HCT116 (cell line): Measurements from ENCODE around the gene PHACTR1. TPM values are rescaled to one million over a fixed set of nuclear protein-coding genes. Genes with fewer than 3 reads are reported as not detected.
A peak's percentile ranks its signal among the peaks of the same experiment; 100 is the strongest.

Source experiments
- ATAC-seq: fragments of 200-7000 bp; cut with Tn5 transposase; 2 replicates; pipeline ENCODE4 v1.9.1; 2020; ENCODE audit warnings: mild to moderate bottlenecking, moderate library complexity
- BruUV-seq: library from RNA; stranded (reverse); fragments of 400-500 nt; replicated peaks from 2 replicates; lab custom pipeline; 2021; lab: Mats Ljungman, UMichigan
- CTCF ChIA-PET: fragments of 300-600 bp; sonication (Branson Sonifier 250); formaldehyde crosslinking; loops from one replicate; lab custom pipeline; 2021; ENCODE audit warnings: antibody characterized with exemption; lab: Charles Lee
- POLR2A ChIA-PET: fragments of 300-600, 350-600 bp; sonication (Branson Sonifier 250); formaldehyde crosslinking; loops from one replicate; lab custom pipeline; 2021; ENCODE audit warnings: antibody characterized with exemption; lab: Charles Lee
- RAD21 ChIA-PET, 2 experiments: fragments of 300-600 bp; sonication (Branson Sonifier 250); formaldehyde crosslinking; loops; one replicate each; lab custom pipeline; 2023; ENCODE audit warnings: low total read pairs in 2 of 2; ENCODE audit not compliant: uncharacterized antibody in 2 of 2, unreplicated experiment in 2 of 2, low non-redundant PET in 1 of 2; lab: Charles Lee
- DNase-seq: peaks from one replicate; pipeline ENCODE4 v3.0.0-alpha.2; 2010; ENCODE audit warnings: low read depth, low spot score
- H2AFZ ChIP-seq: fragments of 200-600 bp; shearing (Covaris generic), sonication (generic); 2 replicates; pipeline ENCODE4 v1.6.1; 2017; ENCODE audit warnings: low read depth, mixed run types, mixed read lengths, antibody characterized with exemption, low read length; ENCODE audit not compliant: poor library complexity, severe bottlenecking
- H3K27ac ChIP-seq: 2 replicates; pipeline ENCODE4 v1.5.1; 2012; ENCODE audit warnings: low read depth, low read length
- H3K27me3 ChIP-seq: fragments of 200-600 bp; sonication (generic); 2 replicates; pipeline ENCODE4 v1.6.1; 2016; ENCODE audit warnings: mixed run types, low read length, mixed read lengths; ENCODE audit not compliant: insufficient read depth
- H3K36me3 ChIP-seq, 2 experiments: fragments of 200-500 bp in 1 of 2; fragments of 200-600 bp in 1 of 2; sonication (Bioruptor generic) in 1 of 2; sonication (generic) in 1 of 2; 2 replicates each; pipeline versions ENCODE4 v1.5.1 to v1.6.1; 2014 to 2016; ENCODE audit warnings: low read length in 2 of 2, inconsistent platforms in 1 of 2, mixed read lengths in 1 of 2, mixed run types in 1 of 2; ENCODE audit not compliant: insufficient read depth in 2 of 2, control insufficient read depth in 1 of 2
- H3K4me1 ChIP-seq, 2 experiments: fragments of 200-600 bp in 1 of 2; sonication (generic) in 1 of 2; 2 replicates each; pipeline versions ENCODE4 v1.5.1 to v1.6.1; 2012 to 2017; ENCODE audit warnings: low read length in 2 of 2, inconsistent platforms in 1 of 2, mild to moderate bottlenecking in 1 of 2, mixed read lengths in 1 of 2, mixed run types in 1 of 2, moderate library complexity in 1 of 2; ENCODE audit not compliant: insufficient read depth in 2 of 2, control insufficient read depth in 1 of 2
- H3K4me2 ChIP-seq: fragments of 200-600 bp; sonication (generic); 2 replicates; pipeline ENCODE4 v1.6.1; 2017; ENCODE audit warnings: mixed run types, low read length, mixed read lengths
- H3K4me3 ChIP-seq, 2 experiments: fragments of 200-600 bp in 1 of 2; sonication (generic) in 1 of 2; replicated peaks in 1 of 2; 2 replicates each; pipeline ENCODE4 v1.5.1; 2011 to 2016; ENCODE audit warnings: low read length in 2 of 2, control low read depth in 1 of 2, low read depth in 1 of 2, mild to moderate bottlenecking in 1 of 2, mixed read lengths in 1 of 2, mixed run types in 1 of 2
- H3K79me2 ChIP-seq: fragments of 200-600 bp; sonication (generic); 2 replicates; pipeline ENCODE4 v1.6.1; 2017; ENCODE audit warnings: mild to moderate bottlenecking, mixed run types, low read length, moderate library complexity, mixed read lengths; ENCODE audit not compliant: insufficient read depth
- H3K9ac ChIP-seq: fragments of 200-600 bp; sonication (generic); 2 replicates; pipeline ENCODE4 v1.6.1; 2016; ENCODE audit warnings: low read length, mixed read lengths
- H3K9me2 ChIP-seq: fragments of 200-600 bp; sonication (generic), shearing (Covaris generic); 2 replicates; pipeline ENCODE4 v1.6.1; 2017; ENCODE audit warnings: mixed run types, mild to moderate bottlenecking, moderate library complexity; ENCODE audit not compliant: insufficient read depth
- H3K9me3 ChIP-seq, 2 experiments: fragments of 200-500 bp in 1 of 2; fragments of 200-600 bp in 1 of 2; sonication (Bioruptor generic) in 1 of 2; sonication (generic) in 1 of 2; 2 replicates each; pipeline ENCODE4 v1.6.1; 2014 to 2017; ENCODE audit warnings: low read length in 2 of 2, mixed read lengths in 2 of 2, inconsistent platforms in 1 of 2, low read depth in 1 of 2, mild to moderate bottlenecking in 1 of 2, mixed run types in 1 of 2, moderate library complexity in 1 of 2; ENCODE audit not compliant: control insufficient read depth in 1 of 2, insufficient read depth in 1 of 2
- H4K20me1 ChIP-seq: fragments of 200-600 bp; sonication (generic), shearing (Covaris generic); 2 replicates; pipeline ENCODE4 v1.6.1; 2017; ENCODE audit warnings: mixed run types, mild to moderate bottlenecking, moderate library complexity; ENCODE audit not compliant: insufficient read depth
- CEBPB ChIP-seq: IDR thresholded peaks from 2 replicates; pipeline ENCODE4 v1.6.1; 2012; ENCODE audit warnings: low read depth
- EZH2 ChIP-seq: fragments of 200-600 bp; sonication (generic); IDR thresholded peaks from 2 replicates; pipeline ENCODE4 v1.6.1; 2017; ENCODE audit warnings: antibody characterized with exemption, mixed run types
- EZH2phosphoT487 ChIP-seq: fragments of 200-600 bp; IDR thresholded peaks from 2 replicates; pipeline ENCODE4 v1.6.1; 2018; ENCODE audit warnings: antibody characterized with exemption, borderline replicate concordance
- FOSL1 ChIP-seq: IDR thresholded peaks from 2 replicates; pipeline ENCODE4 v1.6.1; 2012; ENCODE audit warnings: low read depth
- POLR2A ChIP-seq: IDR thresholded peaks from 2 replicates; pipeline ENCODE4 v1.7.0; 2011; ENCODE audit warnings: borderline replicate concordance; ENCODE audit not compliant: insufficient read depth, insufficient read length; ENCODE audit errors: extremely low read depth
- RAD21 ChIP-seq: IDR thresholded peaks from 2 replicates; pipeline ENCODE4 v1.6.1; 2012; ENCODE audit warnings: low read depth, mild to moderate bottlenecking
- SIN3A ChIP-seq: IDR thresholded peaks from 2 replicates; pipeline ENCODE4 v1.6.1; 2012; ENCODE audit warnings: low read depth
- SP1 ChIP-seq: IDR thresholded peaks from 2 replicates; pipeline ENCODE4 v1.6.1; 2012; ENCODE audit warnings: low read depth
- SRF ChIP-seq: IDR thresholded peaks from 2 replicates; pipeline ENCODE4 v1.6.1; 2012; ENCODE audit warnings: low read depth
- TCF7L2 ChIP-seq: IDR thresholded peaks from 2 replicates; pipeline ENCODE4 v1.7.0; 2011; ENCODE audit warnings: borderline replicate concordance, inconsistent platforms; ENCODE audit not compliant: insufficient read depth, insufficient read length; ENCODE audit errors: extremely low read depth
- YY1 ChIP-seq: IDR thresholded peaks from 2 replicates; pipeline ENCODE4 v1.6.1; 2011; ENCODE audit warnings: low read length, low read depth, moderate library complexity, mild to moderate bottlenecking; ENCODE audit not compliant: insufficient replicate concordance; ENCODE audit errors: extremely low read depth
- ZFX ChIP-seq: fragments of 450-650 bp; IDR thresholded peaks from 2 replicates; pipeline ENCODE4 v1.6.1; 2017
- ZNF274 ChIP-seq: fragments of 200-500 bp; sonication (Bioruptor generic); IDR thresholded peaks from 2 replicates; pipeline ENCODE4 v1.6.1; 2014; ENCODE audit warnings: mild to moderate bottlenecking, low read depth, low read length, inconsistent platforms
- intact Hi-C: fragments of 100-400 bp; cut with micrococcal nuclease; formaldehyde crosslinking; loops from 2 replicates; pipeline ENCODE4 v1.10.0; 2022
- total RNA-seq: library from RNA; stranded (reverse); gene quantifications from one replicate; pipeline ENCODE4 v1.2.1, GENCODE V29; 2021; ENCODE audit not compliant: unreplicated experiment
- TF ChIP-seq, protein P1 (sequence below), 3 experiments: fragments of 200-600 bp in 1 of 3; sonication (generic) in 1 of 3; IDR thresholded peaks in 2 of 3; conservative IDR thresholded peaks in 1 of 3; 2 replicates each; pipeline ENCODE4 v1.5.1; 2012 to 2017; ENCODE audit warnings: low read depth in 2 of 3, low read length in 2 of 3, antibody characterized with exemption in 1 of 3, borderline replicate concordance in 1 of 3, control low read depth in 1 of 3, mild to moderate bottlenecking in 1 of 3, mixed read lengths in 1 of 3, mixed run types in 1 of 3, moderate library complexity in 1 of 3; ENCODE audit not compliant: insufficient read depth in 1 of 3
- TF ChIP-seq, protein P2 (sequence below): IDR thresholded peaks from 2 replicates; pipeline ENCODE4 v1.6.1; 2012
- TF ChIP-seq, protein P3 (sequence below): IDR thresholded peaks from 2 replicates; pipeline ENCODE4 v1.6.1; 2012
- TF ChIP-seq, protein P4 (sequence below): IDR thresholded peaks from 2 replicates; pipeline ENCODE4 v1.6.1; 2012; ENCODE audit warnings: low read depth

Gene PHACTR1
- total RNA-seq, 1 experiment from 2014 or later: 0.17 TPM

DNA sequence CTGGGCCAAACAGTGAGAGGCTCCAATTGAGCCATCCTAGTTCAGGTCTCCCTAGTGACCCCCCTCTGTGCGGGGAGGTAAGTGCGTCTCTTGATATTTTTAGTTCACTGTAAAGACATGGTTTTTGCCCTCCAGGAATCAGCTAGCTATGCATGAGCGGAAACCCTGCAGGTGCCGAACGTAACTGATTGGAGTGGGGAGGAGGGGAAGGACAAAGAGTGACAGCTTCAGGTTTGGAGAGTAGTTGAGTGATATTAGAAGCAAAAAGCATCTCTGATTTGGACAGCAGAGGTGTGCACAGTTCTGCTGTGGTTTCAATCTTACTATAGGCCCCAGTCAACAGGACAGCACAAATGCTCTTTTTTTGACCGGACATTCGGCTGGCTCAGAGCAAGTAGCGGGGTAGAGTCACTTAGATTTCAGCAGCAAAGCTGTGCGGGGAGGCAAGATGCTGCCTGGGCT is 580.0 kb downstream of the PHACTR1 start:
- Histone ChIP-seq H3K4me3 (no peak overlapping the region), H3K9ac (no peak overlapping the region), H3K36me3 (no peaks in the 10 kb centered on the region), H3K9me3 (no peaks in the 10 kb centered on the region), H3K27me3 (no peaks in the 10 kb centered on the region), H3K27ac (no peak overlapping the region), H2AFZ (no peak overlapping the region), H3K79me2 (no peaks in the 10 kb centered on the region), H3K4me1 (no peaks in the 10 kb centered on the region), H3K4me2 (no peak overlapping the region), H4K20me1 (no peaks in the 10 kb centered on the region), H3K9me2 (no peaks in the 10 kb centered on the region)
- no TSS peak for BruUV-seq
- ChIA-PET CTCF (no interaction called here), RAD21 (no interaction called here), POLR2A (no interaction called here)
- TF ChIP-seq TCF7L2 (no peak), SRF (no peak), YY1 (no peak), ZFX (no peak), SP1 (no peak), CEBPB (no peak), RAD21 (no peak), SIN3A (no peak), EZH2 (no peak), EZH2phosphoT487 (no peak), ZNF274 (no peak), FOSL1 (no peak), POLR2A (no peak)
- TF ChIP-seq, protein P1, sequence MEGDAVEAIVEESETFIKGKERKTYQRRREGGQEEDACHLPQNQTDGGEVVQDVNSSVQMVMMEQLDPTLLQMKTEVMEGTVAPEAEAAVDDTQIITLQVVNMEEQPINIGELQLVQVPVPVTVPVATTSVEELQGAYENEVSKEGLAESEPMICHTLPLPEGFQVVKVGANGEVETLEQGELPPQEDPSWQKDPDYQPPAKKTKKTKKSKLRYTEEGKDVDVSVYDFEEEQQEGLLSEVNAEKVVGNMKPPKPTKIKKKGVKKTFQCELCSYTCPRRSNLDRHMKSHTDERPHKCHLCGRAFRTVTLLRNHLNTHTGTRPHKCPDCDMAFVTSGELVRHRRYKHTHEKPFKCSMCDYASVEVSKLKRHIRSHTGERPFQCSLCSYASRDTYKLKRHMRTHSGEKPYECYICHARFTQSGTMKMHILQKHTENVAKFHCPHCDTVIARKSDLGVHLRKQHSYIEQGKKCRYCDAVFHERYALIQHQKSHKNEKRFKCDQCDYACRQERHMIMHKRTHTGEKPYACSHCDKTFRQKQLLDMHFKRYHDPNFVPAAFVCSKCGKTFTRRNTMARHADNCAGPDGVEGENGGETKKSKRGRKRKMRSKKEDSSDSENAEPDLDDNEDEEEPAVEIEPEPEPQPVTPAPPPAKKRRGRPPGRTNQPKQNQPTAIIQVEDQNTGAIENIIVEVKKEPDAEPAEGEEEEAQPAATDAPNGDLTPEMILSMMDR (IDR thresholded peaks at IDR 0.05 in 2 of 3, conservative IDR thresholded peaks at IDR 0.05 in 1 of 3; ENCODE audit: borderline replicate concordance in 1 of 3, insufficient read depth in 1 of 3, low read depth in 2 of 3, low read length in 2 of 3): no peak
- TF ChIP-seq, protein P2, sequence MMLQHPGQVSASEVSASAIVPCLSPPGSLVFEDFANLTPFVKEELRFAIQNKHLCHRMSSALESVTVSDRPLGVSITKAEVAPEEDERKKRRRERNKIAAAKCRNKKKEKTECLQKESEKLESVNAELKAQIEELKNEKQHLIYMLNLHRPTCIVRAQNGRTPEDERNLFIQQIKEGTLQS: no peak
- TF ChIP-seq, protein P3, sequence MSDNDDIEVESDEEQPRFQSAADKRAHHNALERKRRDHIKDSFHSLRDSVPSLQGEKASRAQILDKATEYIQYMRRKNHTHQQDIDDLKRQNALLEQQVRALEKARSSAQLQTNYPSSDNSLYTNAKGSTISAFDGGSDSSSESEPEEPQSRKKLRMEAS: no peak
- TF ChIP-seq, protein P4, sequence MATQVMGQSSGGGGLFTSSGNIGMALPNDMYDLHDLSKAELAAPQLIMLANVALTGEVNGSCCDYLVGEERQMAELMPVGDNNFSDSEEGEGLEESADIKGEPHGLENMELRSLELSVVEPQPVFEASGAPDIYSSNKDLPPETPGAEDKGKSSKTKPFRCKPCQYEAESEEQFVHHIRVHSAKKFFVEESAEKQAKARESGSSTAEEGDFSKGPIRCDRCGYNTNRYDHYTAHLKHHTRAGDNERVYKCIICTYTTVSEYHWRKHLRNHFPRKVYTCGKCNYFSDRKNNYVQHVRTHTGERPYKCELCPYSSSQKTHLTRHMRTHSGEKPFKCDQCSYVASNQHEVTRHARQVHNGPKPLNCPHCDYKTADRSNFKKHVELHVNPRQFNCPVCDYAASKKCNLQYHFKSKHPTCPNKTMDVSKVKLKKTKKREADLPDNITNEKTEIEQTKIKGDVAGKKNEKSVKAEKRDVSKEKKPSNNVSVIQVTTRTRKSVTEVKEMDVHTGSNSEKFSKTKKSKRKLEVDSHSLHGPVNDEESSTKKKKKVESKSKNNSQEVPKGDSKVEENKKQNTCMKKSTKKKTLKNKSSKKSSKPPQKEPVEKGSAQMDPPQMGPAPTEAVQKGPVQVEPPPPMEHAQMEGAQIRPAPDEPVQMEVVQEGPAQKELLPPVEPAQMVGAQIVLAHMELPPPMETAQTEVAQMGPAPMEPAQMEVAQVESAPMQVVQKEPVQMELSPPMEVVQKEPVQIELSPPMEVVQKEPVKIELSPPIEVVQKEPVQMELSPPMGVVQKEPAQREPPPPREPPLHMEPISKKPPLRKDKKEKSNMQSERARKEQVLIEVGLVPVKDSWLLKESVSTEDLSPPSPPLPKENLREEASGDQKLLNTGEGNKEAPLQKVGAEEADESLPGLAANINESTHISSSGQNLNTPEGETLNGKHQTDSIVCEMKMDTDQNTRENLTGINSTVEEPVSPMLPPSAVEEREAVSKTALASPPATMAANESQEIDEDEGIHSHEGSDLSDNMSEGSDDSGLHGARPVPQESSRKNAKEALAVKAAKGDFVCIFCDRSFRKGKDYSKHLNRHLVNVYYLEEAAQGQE: no peak
- peak; percentile 44; the same call in 1 of the 2 replicates for ATAC-seq
- intact Hi-C loops: no loop called here
- DNase-seq: no peak
